ENCODE results near the gene CDC45.

The CDC45 gene

GRCh38 chr22:19567157-19568009, 87.7 kb downstream of the CDC45 start:
- no peak for DNase-seq

GRCh38 chr22:19568337-19569275, 88.9 kb downstream of the CDC45 start:
- DNase-seq: peak in 1 of 3 experiments; percentile 21

DNA sequence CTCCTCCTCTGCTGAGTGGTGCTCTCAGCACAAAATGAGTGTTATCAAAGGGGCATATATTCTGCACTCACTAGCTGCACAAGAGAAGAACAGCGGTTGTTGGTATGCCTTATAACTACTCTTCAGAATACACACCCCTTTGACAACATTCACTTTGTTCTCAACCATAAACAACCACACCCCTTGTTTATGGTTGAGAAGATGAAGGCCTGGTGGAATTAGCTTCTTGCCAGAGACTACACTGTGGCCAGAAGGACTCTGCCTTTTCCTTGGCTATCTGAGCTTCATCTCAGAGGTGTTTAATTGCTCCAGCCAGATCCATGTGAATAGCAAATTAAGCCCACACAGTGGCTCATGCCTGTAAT, 89.5 kb downstream of the CDC45 start:
- no peak for DNase-seq

DNA sequence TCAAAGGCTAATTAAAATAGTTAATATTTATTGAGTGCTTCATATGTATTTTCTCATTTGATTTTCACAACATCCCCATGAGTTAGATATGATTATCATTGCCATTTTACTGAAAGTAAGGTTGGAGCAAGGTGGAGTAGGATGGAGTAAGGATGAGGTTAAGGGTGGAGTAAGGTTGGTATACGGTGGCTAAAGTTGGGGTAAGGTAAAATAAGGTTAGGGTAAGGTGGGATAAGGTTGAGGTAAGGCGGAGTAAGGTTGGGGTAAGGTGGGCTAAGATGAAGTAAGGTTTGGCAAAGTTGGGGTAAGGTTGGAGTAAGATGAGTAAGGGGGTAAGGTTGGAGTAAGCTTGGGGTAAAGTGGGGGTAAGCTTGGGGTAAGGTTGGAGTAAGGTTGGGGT, 90.3 kb downstream of the CDC45 start:
- DNase-seq: no peak

Data from NCI-H1417 (cell line).